GM21737 (cell line): ENCODE results near the gene CD320.
"Not testable (repeated sequence)": the region's sequence is repeated elsewhere in the genome, so short reads cannot be mapped to it uniquely, and the experiment has no call there.

Experiments used
- ATAC-seq: cut with Tn5 transposase; IDR thresholded peaks from one replicate; pipeline ENCODE4 v1.9.1; 2021; ENCODE audit warnings: mild to moderate bottlenecking, moderate library complexity; ENCODE audit not compliant: unreplicated experiment

CD320 gene

GRCh38 chr19:8333767-8334457 lies 25.8 kb upstream of the CD320 start:
- no peak for ATAC-seq

DNA sequence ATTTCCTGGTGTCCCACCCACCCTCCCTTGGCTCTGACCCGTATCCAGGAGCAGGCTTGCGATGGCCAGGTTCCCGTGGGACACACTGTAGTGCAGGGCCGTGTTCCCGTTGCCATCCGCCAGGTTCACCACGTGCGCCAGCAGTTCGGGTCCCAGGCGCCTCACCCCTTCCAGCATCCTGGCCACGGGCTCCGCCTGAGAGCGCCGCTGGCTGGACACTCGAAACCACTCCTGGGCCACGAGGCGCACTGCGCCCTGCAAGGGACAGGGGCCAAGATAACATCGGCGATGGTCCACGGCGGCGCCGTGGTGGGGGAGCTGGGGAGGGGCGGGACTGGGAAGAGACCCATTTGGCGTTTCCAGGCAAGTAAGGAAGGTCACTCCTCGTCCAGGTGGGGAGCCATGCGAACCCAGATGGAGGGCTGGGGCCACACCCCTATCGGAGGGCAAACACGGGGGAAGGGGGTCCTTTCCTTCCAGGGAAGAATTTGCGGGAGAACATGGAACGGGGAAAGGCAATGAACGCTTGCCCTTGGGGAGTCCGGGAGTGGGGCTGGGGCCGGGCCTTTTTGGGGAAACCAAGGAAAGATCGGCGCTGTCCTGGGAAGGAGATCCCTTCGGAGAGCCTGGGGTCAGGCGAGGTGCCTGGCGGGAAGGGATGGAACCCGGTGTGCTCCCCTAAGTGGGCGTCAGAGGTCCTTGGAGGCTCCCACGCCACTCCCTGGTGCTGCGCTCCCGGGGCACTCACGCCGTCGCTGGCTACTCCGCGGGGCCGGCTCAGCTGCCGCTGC lies 25.0 kb upstream of the CD320 start:
- ATAC-seq: no peak

DNA sequence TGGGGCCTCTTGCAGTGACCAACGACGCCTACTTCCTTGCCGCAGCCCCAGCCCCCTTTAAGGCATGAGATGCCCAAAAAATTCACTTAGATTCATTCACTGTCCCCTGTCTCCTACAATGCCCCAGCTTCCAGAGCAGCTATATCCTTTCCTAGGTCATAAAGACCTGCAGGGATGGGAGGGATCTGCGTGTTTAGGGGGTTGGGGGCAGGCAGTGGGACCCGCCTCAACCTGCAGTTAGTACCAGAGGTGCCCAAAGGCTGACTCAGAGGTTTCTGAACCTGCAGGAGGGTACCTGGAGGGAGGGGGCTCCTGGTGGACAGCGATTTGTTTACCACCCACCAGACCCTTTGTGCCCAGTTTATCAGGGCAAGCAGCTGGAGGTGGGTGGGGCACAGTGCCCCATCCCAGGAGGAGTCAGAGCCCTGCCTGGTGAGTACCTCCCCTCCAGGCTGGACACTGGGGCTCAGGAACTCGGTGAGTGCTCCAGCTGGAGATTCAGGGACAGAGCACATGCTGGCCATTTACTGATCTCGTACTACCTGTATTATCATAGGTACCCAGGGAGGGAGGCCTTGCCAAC lies 23.2 kb upstream of the CD320 start:
- ATAC-seq: no peak

- ATAC-seq: no peak
Observed at GRCh38 chr19:8329996-8330395, 21.8 kb upstream of the CD320 start.

DNA sequence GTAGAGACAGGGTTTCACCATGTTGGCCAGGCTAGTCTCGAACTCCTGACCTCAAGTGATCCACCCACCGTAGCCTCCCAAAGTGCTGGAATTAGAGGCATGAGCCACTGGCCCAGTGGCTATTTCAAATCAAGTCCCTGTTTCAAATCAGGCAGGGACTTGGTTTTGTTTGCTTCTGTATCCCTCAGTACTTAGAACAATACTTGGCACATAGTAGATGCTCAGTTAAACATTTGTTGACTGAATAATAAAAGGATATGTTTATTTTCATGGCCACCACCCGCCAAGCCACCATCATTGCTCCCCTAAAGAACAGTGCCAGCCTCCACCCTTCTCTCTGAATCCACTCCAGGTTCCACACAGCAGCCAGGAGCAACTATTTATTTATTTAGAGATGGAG lies 17.3 kb upstream of the CD320 start:
- no peak for ATAC-seq

GRCh38 chr19:8324186-8325050 lies 16.3 kb upstream of the CD320 start:
- ATAC-seq: no peak

DNA sequence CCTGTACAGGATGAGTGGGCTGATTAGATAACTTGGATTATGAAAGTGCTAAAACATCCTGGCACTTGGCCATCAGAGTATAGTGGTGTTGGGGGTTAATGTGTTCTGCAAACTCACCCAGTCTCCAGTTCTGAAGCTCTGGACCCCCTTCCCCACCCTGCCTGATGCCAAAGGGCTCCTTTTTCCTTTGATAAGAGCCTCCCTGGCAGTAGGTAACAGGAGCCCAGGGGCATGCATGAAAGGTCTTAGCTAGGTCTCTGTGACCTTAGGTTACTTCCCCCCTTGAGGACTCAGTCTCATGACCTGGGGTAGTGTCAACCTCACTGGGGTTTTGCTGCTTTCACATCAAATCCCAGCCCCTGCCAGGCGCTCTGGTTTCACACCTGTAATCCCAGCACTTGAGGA lies 15.6 kb upstream of the CD320 start:
- ATAC-seq: no peak

DNA sequence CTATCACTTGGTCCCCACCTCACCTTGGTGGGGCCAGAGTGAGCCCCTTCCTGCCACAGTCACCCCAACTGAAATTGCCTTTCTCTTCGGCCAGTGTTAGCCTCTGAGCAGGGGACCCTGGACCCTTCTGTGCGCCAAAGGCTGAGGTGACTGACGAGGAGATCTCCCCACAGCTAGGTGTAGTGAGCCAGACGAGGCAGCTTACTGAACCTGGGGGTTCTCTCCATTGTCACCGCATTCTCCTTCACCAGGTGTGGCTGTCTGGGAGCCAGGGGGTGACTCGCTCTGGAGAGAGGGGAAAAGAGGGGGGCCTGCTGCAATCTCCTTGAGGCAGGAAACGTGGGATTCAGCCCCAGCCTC lies 14.5 kb upstream of the CD320 start:
- no peak for ATAC-seq

DNA sequence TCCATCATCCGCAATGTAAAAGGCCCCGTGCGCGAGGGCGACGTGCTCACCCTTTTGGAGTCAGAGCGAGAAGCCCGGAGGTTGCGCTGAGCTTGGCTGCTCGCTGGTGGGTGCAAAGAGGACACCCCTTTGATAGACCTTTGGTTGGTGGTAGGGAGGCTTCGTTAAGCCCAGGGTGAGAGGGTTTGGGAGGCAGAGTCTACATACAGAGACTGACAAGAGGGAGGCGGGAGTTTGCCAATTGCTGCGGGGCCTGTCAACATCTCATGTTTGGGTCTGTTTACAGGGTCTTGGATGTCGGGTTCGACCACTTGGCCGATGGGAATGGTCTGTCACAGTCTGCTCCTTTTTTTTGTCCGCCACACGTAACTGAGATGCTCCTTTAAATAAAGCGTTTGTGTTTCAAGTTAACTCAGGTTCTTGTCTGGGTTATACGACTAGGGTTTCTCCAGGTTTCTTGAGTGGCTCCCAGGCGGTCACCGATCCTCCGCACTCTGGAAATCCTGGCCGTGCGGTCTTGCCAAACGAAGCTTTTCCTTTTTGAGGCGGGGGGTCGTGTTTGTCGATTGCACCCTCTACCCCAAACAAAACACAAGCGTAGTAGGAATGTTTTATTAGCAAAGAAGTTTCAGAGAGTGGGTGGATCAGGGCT lies 14.0 kb upstream of the CD320 start:
- no peak for ATAC-seq

GRCh38 chr19:8321067-8321985 lies 13.2 kb upstream of the CD320 start, which contains the start of the genes NDUFA7 and RPS28:
TSS of gene NDUFA7 (minus strand) at chr19:8321375. CDS start at chr19:8321358, 17 bp downstream.
TSS of gene RPS28 (plus strand) at chr19:8321496. CDS start at chr19:8321531, 35 bp downstream.
- peak; percentile 85 for ATAC-seq

DNA sequence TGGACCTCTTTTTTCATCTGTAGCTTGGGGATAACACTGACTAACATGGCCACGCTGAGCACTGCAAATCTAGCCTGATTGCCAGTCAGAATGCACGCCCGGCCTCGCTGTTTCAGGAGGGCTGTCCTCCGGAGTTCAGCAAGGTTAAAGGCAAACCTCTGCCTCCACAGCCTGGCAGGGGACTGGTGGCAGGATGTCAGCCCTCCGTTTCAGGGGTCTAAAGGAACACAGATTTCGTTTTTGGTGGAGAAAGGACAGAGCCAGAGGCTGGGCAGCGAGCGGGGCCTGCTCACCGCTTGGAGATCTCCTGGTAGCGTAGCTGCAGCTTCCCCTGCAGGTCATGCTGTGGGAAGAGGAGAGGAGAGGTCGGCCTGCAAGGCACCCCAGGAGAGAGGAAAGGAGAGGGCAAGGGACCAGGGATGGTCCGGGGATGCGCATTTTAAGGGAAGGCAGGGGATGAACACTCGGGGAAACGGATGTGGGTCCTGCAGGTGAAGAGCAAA lies 12.5 kb upstream of the CD320 start:
- ATAC-seq: peak; percentile 14

GRCh38 chr19:8319807-8320520 lies 11.8 kb upstream of the CD320 start:
- ATAC-seq: no peak

DNA sequence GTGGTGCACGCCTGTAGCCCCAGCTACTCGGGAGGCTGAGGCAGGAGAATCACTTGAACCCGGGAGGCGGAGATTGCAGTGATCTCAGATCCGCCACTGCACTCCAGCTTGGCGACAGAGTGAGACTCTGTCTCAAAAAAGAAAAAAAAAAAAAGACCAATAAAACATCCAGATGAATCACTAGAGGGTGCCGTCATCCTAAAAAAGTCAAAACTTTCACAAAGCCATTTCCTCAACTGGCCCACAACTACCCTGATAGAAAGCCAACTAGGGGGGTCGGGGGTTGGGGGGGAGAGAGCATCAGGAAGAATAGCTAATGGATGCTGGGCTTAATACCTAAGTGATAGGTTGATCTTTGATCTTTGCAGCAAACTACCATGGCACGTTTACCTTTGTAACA lies 10.7 kb upstream of the CD320 start:
- not testable (repeated sequence) for ATAC-seq

- ATAC-seq: no peak
Observed at GRCh38 chr19:8316351-8317125, 8.4 kb upstream of the CD320 start.

DNA sequence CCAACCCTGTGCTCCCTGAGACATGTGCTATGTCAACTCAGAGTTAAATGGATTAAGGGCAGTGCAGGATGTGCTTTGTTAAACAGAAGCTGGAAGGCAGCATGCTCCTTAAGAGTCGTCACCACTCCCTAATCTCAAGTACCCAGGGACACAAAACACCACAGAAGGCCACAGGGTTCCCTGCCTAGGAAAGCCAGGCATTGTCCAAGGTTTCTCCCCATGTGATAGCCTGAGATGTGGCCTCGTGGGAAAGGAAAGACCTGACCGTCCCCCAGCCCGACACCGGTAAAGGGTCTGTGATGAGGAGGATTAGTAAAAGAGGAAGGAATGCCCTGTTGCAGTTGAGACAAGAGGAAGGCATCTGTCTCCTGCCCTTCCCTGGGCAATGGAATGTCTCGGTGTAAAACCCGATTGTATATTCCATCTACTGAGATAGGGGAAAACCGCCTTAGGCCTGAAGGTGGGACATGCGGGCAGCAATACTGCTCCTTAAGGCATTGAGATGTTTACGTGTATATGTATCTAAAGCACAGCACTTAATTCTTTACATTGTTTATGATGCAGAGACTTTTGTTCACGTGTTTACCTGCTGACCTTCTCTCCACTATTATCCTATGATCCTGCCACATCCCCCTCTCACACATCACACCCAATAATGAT lies 7.0 kb upstream of the CD320 start:
- ATAC-seq: not testable (repeated sequence)

GRCh38 chr19:8311461-8312260 lies 3.5 kb upstream of the CD320 start:
- no peak for ATAC-seq
